HG02840 (cell line): ENCODE measurements around the gene IGFBP2.
A peak's percentile ranks its signal among the peaks of the same experiment; 100 is the strongest.

Source experiments
- ATAC-seq: cut with Tn5 transposase; IDR thresholded peaks from one replicate; pipeline ENCODE4 v1.9.1; 2021; ENCODE audit warnings: mild to moderate bottlenecking, moderate library complexity, moderate number of reproducible peaks; ENCODE audit not compliant: unreplicated experiment, low FRiP score

The IGFBP2 gene

GRCh38 chr2:216661051-216661450 lies 27.8 kb downstream of the IGFBP2 start:
- no peak for ATAC-seq

- ATAC-seq = no peak
These were observed 28.6 kb downstream of the IGFBP2 start for GRCh38 chr2:216661639-216662375.

GRCh38 chr2:216663106-216663505 lies 29.9 kb downstream of the IGFBP2 start:
- ATAC-seq = no peak

GRCh38 chr2:216663846-216664245 lies 30.6 kb downstream of the IGFBP2 start:
- no peak for ATAC-seq

GRCh38 chr2:216664593-216665034 lies 31.4 kb downstream of the IGFBP2 start:
- no peak for ATAC-seq

GRCh38 chr2:216665242-216665641 lies 32.0 kb downstream of the IGFBP2 start:
- no peak for ATAC-seq

GRCh38 chr2:216665717-216666116 lies 32.5 kb downstream of the IGFBP2 start:
- no peak for ATAC-seq

GRCh38 chr2:216666461-216667233 lies 33.4 kb downstream of the IGFBP2 start:
- peak; percentile 76 for ATAC-seq

GRCh38 chr2:216670266-216671080 lies 37.3 kb downstream of the IGFBP2 start:
- no peak for ATAC-seq

- no peak for ATAC-seq
These were observed 37.8 kb downstream of the IGFBP2 start for GRCh38 chr2:216671081-216671411.

- no peak for ATAC-seq
These were observed 38.6 kb downstream of the IGFBP2 start for GRCh38 chr2:216671791-216672343.

- no peak for ATAC-seq
These were observed 39.2 kb downstream of the IGFBP2 start for GRCh38 chr2:216672466-216672865.

- ATAC-seq = no peak
These were observed 39.8 kb downstream of the IGFBP2 start for GRCh38 chr2:216673021-216673420.

- no peak for ATAC-seq
These were observed 40.4 kb downstream of the IGFBP2 start for GRCh38 chr2:216673609-216674008.

- no peak for ATAC-seq
These were observed 41.2 kb downstream of the IGFBP2 start for GRCh38 chr2:216674376-216674775.

GRCh38 chr2:216676630-216677029 lies 43.4 kb downstream of the IGFBP2 start:
- no peak for ATAC-seq

- no peak for ATAC-seq
These were observed 44.3 kb downstream of the IGFBP2 start for GRCh38 chr2:216677439-216678097.

- no peak for ATAC-seq
These were observed 44.9 kb downstream of the IGFBP2 start for GRCh38 chr2:216678098-216678465.

GRCh38 chr2:216678813-216679657 lies 45.8 kb downstream of the IGFBP2 start:
- ATAC-seq = no peak
